Activated CD4-positive, alpha-beta T cell treated with anti-CD3 and anti-CD28 coated beads, Interleukin-2, amount 10 ng/mL, durations not matched to agents 7 days and 5 days (primary cell): ENCODE data around the gene SACS. TPM values are rescaled to one million over a fixed set of nuclear protein-coding genes. Genes with fewer than 3 reads are reported as not detected.

Source experiments
- CTCF ChIA-PET: fragments of 350-600 bp; sonication (Branson Sonifier 250); formaldehyde crosslinking; loops from one replicate; lab custom pipeline; 2021; ENCODE audit warnings: antibody characterized with exemption; lab: Charles Lee
- POLR2A ChIA-PET: fragments of 350-600 bp; sonication (Branson Sonifier 250); formaldehyde crosslinking; loops from one replicate; lab custom pipeline; 2021; ENCODE audit warnings: antibody characterized with exemption; lab: Charles Lee
- DNase-seq: peaks from one replicate; pipeline ENCODE4 v3.0.0-alpha.2; 2020
- H3K27ac Mint-ChIP-seq: one replicate; pipeline ENCODE4 v1.8.0; 2021; ENCODE audit warnings: mild to moderate bottlenecking, moderate library complexity, mixed read lengths
- H3K27me3 Mint-ChIP-seq: one replicate; pipeline ENCODE4 v1.8.0; 2021; ENCODE audit warnings: mixed read lengths
- H3K36me3 Mint-ChIP-seq: one replicate; pipeline ENCODE4 v1.8.0; 2021; ENCODE audit warnings: low read depth, mixed read lengths
- H3K4me1 Mint-ChIP-seq: one replicate; pipeline ENCODE4 v1.8.0; 2021; ENCODE audit warnings: mixed read lengths
- H3K4me3 Mint-ChIP-seq: one replicate; pipeline ENCODE4 v1.8.0; 2021; ENCODE audit warnings: mild to moderate bottlenecking, moderate library complexity, mixed read lengths
- H3K9me3 Mint-ChIP-seq: one replicate; pipeline ENCODE4 v1.8.0; 2021; ENCODE audit warnings: mixed read lengths
- total RNA-seq, 2 experiments: library from RNA; stranded (reverse); gene quantifications; one replicate each; pipeline ENCODE4 v1.2.3, GENCODE V29; 2021

SACS gene
- total RNA-seq, 2 experiments from 2014 or later, result 24.4 to 25.3 TPM

- Mint-ChIP-seq H3K9me3 (peaks cover 3% of the 10 kb centered on the region), H3K36me3 (no peaks in the 10 kb centered on the region), H3K4me3 (no peak overlapping the region), H3K27me3 (peaks cover 15% of the 10 kb centered on the region), H3K27ac (no peak overlapping the region), H3K4me1 (no peaks in the 10 kb centered on the region)
- DNase-seq, result no peak
- ChIA-PET POLR2A (no interaction called here), CTCF (no interaction called here)
Observed at GRCh38 chr13:23279321-23279720, 154.2 kb downstream of the SACS start.

Other genes starting within 250 kb of the SACS start
- under 1 TPM; 0.08 to 0.10 TPM for gene TNFRSF19, start 136.7 kb upstream of the SACS start, total RNA-seq